Neuronal stem cell (in vitro differentiated cells): Measurements from ENCODE around the gene FGFR3.

ENCODE experiments used
- DNase-seq: peaks from one replicate; pipeline ENCODE4 v3.0.0-alpha.2; 2013; ENCODE audit warnings: low spot score
- H2AFZ ChIP-seq: one replicate; pipeline ENCODE4 v1.6.1; 2013; ENCODE audit warnings: mild to moderate bottlenecking, low read length, inconsistent platforms
- H2AK5ac ChIP-seq: 2 replicates; pipeline ENCODE4 v1.6.1; 2013; ENCODE audit warnings: low read depth, mild to moderate bottlenecking, inconsistent platforms, low read length, moderate library complexity, mixed read lengths
- H2BK120ac ChIP-seq: 2 replicates; pipeline ENCODE4 v1.6.1; 2013; ENCODE audit warnings: low read depth, mild to moderate bottlenecking, inconsistent platforms, low read length, moderate library complexity, mixed read lengths
- H2BK12ac ChIP-seq: one replicate; pipeline ENCODE4 v1.6.1; 2013; ENCODE audit warnings: low read length, inconsistent platforms
- H2BK15ac ChIP-seq: 2 replicates; pipeline ENCODE4 v1.6.1; 2013; ENCODE audit warnings: mild to moderate bottlenecking, low read length, inconsistent platforms, mixed read lengths
- H2BK5ac ChIP-seq: one replicate; pipeline ENCODE4 v1.6.1; 2013; ENCODE audit warnings: inconsistent platforms, mild to moderate bottlenecking, low read length, moderate library complexity
- H3K14ac ChIP-seq: one replicate; pipeline ENCODE4 v1.6.1; 2013; ENCODE audit warnings: low read length, inconsistent platforms
- H3K18ac ChIP-seq: 2 replicates; pipeline ENCODE4 v1.6.1; 2013; ENCODE audit warnings: low read length, inconsistent platforms
- H3K23ac ChIP-seq: 2 replicates; pipeline ENCODE4 v1.6.1; 2013; ENCODE audit warnings: low read depth, mild to moderate bottlenecking, mixed read lengths, low read length, inconsistent platforms; ENCODE audit not compliant: poor library complexity
- H3K27ac ChIP-seq: replicated peaks from 3 replicates; pipeline ENCODE4 v1.5.1; 2013; ENCODE audit warnings: low read length, inconsistent platforms
- H3K27me3 ChIP-seq, 3 experiments: 2 replicates each; pipeline ENCODE4 v1.6.1; 2013; ENCODE audit warnings: low read length in 3 of 3, mild to moderate bottlenecking in 2 of 3, inconsistent platforms in 1 of 3, low read depth in 1 of 3, mixed read lengths in 1 of 3, moderate library complexity in 1 of 3; ENCODE audit not compliant: control insufficient read depth in 3 of 3, insufficient read depth in 3 of 3
- H3K36me3 ChIP-seq, 2 donors: replicated peaks in 1 of 2; 2 replicates each; pipeline ENCODE4 v1.6.1; 2013; ENCODE audit warnings: low read length in 2 of 2; ENCODE audit not compliant: control insufficient read depth in 2 of 2, insufficient read depth in 2 of 2
- H3K4ac ChIP-seq: 2 replicates; pipeline ENCODE4 v1.6.1; 2013; ENCODE audit warnings: inconsistent platforms, mild to moderate bottlenecking, low read length, moderate library complexity
- H3K4me1 ChIP-seq, 2 donors: 1 replicate in 1 of 2; 2 replicates in 1 of 2; pipeline ENCODE4 v1.6.1; 2013; ENCODE audit warnings: low read length in 2 of 2, low read depth in 1 of 2; ENCODE audit not compliant: control insufficient read depth in 2 of 2, insufficient read depth in 1 of 2
- H3K4me2 ChIP-seq: one replicate; pipeline ENCODE4 v1.6.1; 2013; ENCODE audit warnings: mild to moderate bottlenecking, low read length, inconsistent platforms; ENCODE audit not compliant: insufficient read depth, poor library complexity, severe bottlenecking
- H3K4me3 ChIP-seq, 2 donors: 2 replicates each; pipeline ENCODE4 v1.5.1; 2013; ENCODE audit warnings: low read length in 2 of 2, mild to moderate bottlenecking in 2 of 2, inconsistent platforms in 1 of 2, moderate library complexity in 1 of 2
- H3K79me1 ChIP-seq: one replicate; pipeline ENCODE4 v1.6.1; 2013; ENCODE audit warnings: low read depth, mild to moderate bottlenecking, inconsistent platforms, low read length, moderate library complexity
- H3K9ac ChIP-seq: one replicate; pipeline ENCODE4 v1.6.1; 2013; ENCODE audit warnings: mild to moderate bottlenecking, low read depth, low read length, inconsistent platforms; ENCODE audit not compliant: poor library complexity
- H3K9me3 ChIP-seq, 2 donors: replicated peaks in 1 of 2; 2 replicates each; pipeline versions ENCODE3 to v1.6.1; 2013; ENCODE audit warnings: low read length in 2 of 2, mild to moderate bottlenecking in 2 of 2, inconsistent platforms in 1 of 2, low read depth in 1 of 2, mixed read lengths in 1 of 2, moderate library complexity in 1 of 2; ENCODE audit not compliant: control insufficient read depth in 2 of 2, insufficient read depth in 1 of 2
- H4K8ac ChIP-seq: one replicate; pipeline ENCODE4 v1.6.1; 2013; ENCODE audit warnings: low read depth, mild to moderate bottlenecking, inconsistent platforms, low read length, moderate library complexity
- H4K91ac ChIP-seq: one replicate; pipeline ENCODE4 v1.6.1; 2013; ENCODE audit warnings: low read length, low read depth, mild to moderate bottlenecking, inconsistent platforms; ENCODE audit not compliant: poor library complexity
- WGBS, 2 donors: extraction: QIAGEN DNeasy Blood & Tissue Kit; methylation state at CpG; one replicate each; pipeline ENCODE4 v1.1.7; 2013; ENCODE audit warnings: missing lambda C conversion rate in 2 of 2, mixed read lengths in 1 of 2; ENCODE audit not compliant: insufficient read length in 2 of 2, insufficient replicate concordance in 1 of 2; ENCODE audit errors: extremely low coverage in 2 of 2; 5-methylcytosine and 5-hydroxymethylcytosine counted together

Gene FGFR3

DNA sequence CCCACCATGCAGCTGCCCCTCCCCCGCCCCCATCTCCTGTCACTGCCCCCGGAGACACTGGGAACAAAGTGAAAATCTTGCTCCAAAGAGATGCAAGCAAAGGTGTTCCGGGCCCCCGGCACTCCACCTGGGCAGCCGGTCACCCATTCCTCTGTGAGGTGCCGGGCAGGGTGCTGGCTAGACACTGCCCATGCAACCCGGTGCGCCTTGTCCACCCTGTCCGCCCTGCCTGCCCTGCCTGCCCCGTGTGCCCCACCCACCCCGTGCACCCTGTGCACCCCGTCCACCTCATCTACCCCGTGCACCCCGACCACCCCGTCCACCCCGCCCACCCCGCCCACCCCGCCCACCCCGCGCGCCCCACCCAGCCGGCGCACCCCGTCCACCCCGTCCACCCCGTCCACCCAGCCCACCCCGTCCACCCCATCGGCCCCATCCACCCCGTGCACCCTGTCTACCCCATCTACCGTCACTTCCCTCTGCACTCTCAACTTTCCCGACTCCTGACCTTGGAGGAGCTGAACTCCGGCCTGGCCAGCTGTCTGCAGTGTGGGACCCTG lies 31.9 kb upstream of the FGFR3 start:
- no peak overlapping the region for H3K4ac ChIP-seq
- no peak for DNase-seq
- H2BK120ac ChIP-seq, result no peak overlapping the region
- peak overlapping the region; percentile 73 for H2AFZ ChIP-seq
- peaks cover 0 to 35% (median 29%) of the 10 kb centered on the region in 3 experiments for H3K27me3 ChIP-seq
- H3K4me2 ChIP-seq, result no peak overlapping the region
- no peak overlapping the region for H3K27ac ChIP-seq
- H2BK5ac ChIP-seq, result peak overlapping the region; percentile 60
- no peak overlapping the region for H2BK12ac ChIP-seq
- H3K36me3 ChIP-seq, result no peaks in the 10 kb centered on the region
- H4K91ac ChIP-seq, result no peak overlapping the region
- H3K23ac ChIP-seq, result no peak overlapping the region
- peaks cover 26 to 54% of the 10 kb centered on the region in 2 donors for H3K4me1 ChIP-seq
- peaks cover 2% of the 10 kb centered on the region for H3K79me1 ChIP-seq
- WGBS, 2 donors, result no CpG with 5 or more reads among the region's 32 CpGs
- H2AK5ac ChIP-seq, result peak overlapping the region; percentile 60
- H2BK15ac ChIP-seq, result no peak overlapping the region
- no peak overlapping the region for H3K4me3 ChIP-seq
- no peak overlapping the region for H3K9ac ChIP-seq
- peak overlapping the region; percentile 57 for H3K18ac ChIP-seq
- no peaks in the 10 kb centered on the region for H3K9me3 ChIP-seq
- peak overlapping the region; percentile 14 for H3K14ac ChIP-seq
- no peak overlapping the region for H4K8ac ChIP-seq

DNA sequence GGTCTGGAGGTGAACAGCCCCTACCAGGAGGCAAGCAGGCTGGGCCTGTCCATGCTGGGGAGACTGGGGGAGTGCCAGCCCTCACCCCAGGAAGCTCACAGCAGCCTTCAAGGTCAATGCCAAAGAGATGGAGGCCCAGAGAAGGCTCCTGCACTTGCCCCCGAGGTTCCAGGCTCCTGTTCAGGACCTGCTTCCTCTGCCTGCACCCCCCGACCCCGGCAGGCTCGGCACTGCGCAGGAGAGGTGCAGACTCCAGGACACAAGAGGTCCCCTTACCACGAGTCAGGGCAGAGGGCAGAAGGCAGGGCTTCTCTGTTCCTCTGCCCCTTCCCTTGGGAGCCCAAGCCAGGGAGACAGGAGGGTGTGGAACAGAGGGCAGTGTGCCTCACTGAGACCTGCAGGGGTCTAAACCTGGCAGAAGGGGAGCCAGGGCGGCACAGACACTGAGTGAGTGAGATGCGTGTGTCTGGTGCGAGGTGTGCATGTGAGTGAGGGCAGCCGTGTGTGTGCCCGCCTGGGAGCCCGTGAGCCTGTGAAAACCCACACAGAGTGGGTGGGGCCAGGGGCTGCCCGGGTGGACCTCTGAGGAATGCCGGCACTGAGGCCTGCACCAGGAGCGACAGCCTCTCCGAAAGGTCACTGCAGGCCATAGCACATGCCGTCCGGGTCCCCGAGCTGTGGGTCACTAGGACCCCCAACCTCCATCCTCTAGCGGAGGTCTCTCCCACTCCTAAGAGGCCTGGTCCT lies 30.7 kb upstream of the FGFR3 start:
- WGBS, 2 donors, result no CpG with 5 or more reads among the region's 20 CpGs
- Histone ChIP-seq H3K4me1 (peaks cover 31 to 55% of the 10 kb centered on the region in 2 donors), H2BK120ac (no peak overlapping the region)

DNA sequence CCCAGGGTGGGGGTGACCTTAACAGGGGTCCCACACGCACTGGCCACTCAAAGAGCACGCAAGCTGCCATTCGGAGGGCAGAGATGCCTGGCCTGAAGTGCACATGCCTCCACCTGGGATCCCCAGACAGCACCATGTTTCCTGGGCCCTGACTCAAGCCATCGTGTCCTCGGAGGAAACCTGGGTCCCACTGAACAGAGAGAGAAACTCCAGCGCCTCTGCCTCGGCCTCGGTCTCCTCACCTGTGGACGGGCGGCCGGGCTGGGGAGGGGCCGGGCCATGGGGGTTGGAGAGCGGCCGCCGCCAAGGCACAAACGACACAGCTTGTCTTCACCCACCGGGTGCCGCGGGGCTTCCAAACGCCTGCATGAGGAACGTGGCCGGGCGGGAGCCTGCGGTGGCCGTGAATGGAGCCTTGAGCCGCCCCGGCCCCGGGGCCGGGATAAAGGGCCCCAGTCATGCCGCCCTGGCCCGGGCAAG lies 30.0 kb upstream of the FGFR3 start:
- WGBS, 2 donors, result no CpG with 5 or more reads among the region's 31 CpGs
- peak overlapping the region; percentile 76 for H3K18ac ChIP-seq
- no peak overlapping the region for H3K4me2 ChIP-seq
- H3K27ac ChIP-seq, result no peak overlapping the region
- H3K4me1 ChIP-seq, result peaks cover 30 to 54% of the 10 kb centered on the region in 2 donors
- no peak overlapping the region for H4K91ac ChIP-seq
- H3K9me3 ChIP-seq, result no peaks in the 10 kb centered on the region
- H2BK120ac ChIP-seq, result no peak overlapping the region
- no peak overlapping the region for H2BK5ac ChIP-seq
- H2BK15ac ChIP-seq, result no peak overlapping the region
- no peak overlapping the region for H4K8ac ChIP-seq
- peaks cover 0 to 37% (median 32%) of the 10 kb centered on the region in 3 experiments for H3K27me3 ChIP-seq
- H2BK12ac ChIP-seq, result no peak overlapping the region
- peak overlapping the region; percentile 66 for H3K4ac ChIP-seq
- H2AK5ac ChIP-seq, result peak overlapping the region; percentile 63
- peak overlapping the region; percentile 35 for H2AFZ ChIP-seq
- no peak for DNase-seq
- H3K23ac ChIP-seq, result no peak overlapping the region
- no peaks in the 10 kb centered on the region for H3K36me3 ChIP-seq
- no peak overlapping the region for H3K9ac ChIP-seq
- no peak overlapping the region for H3K4me3 ChIP-seq
- peak overlapping the region; percentile 38 for H3K14ac ChIP-seq
- H3K79me1 ChIP-seq, result peaks cover 2% of the 10 kb centered on the region

More for the DNA sequence above, 30.7 kb upstream of the FGFR3 start:
- H2BK12ac ChIP-seq, result peak overlapping the region; percentile 90
- H3K79me1 ChIP-seq, result peaks cover 2% of the 10 kb centered on the region
- no peak overlapping the region for H2BK15ac ChIP-seq
- H3K14ac ChIP-seq, result peak overlapping the region; percentile 98
- H3K27ac ChIP-seq, result no peak overlapping the region
- peak overlapping the region; percentile 77 for H3K9ac ChIP-seq
- DNase-seq, result no peak
- no peak overlapping the region for H2BK5ac ChIP-seq
- H4K91ac ChIP-seq, result no peak overlapping the region
- no peak overlapping the region for H4K8ac ChIP-seq
- no peaks in the 10 kb centered on the region for H3K9me3 ChIP-seq
- no peaks in the 10 kb centered on the region for H3K36me3 ChIP-seq
- H3K23ac ChIP-seq, result peak overlapping the region; percentile 89
- peak overlapping the region; percentile 88 for H2AK5ac ChIP-seq
- no peak overlapping the region for H2AFZ ChIP-seq
- H3K4me2 ChIP-seq, result no peak overlapping the region
- H3K18ac ChIP-seq, result peak overlapping the region; percentile 83
- H3K4me3 ChIP-seq, result no peak overlapping the region
- H3K27me3 ChIP-seq, result peaks cover 0 to 37% (median 31%) of the 10 kb centered on the region in 3 experiments
- H3K4ac ChIP-seq, result peak overlapping the region; percentile 66

DNA sequence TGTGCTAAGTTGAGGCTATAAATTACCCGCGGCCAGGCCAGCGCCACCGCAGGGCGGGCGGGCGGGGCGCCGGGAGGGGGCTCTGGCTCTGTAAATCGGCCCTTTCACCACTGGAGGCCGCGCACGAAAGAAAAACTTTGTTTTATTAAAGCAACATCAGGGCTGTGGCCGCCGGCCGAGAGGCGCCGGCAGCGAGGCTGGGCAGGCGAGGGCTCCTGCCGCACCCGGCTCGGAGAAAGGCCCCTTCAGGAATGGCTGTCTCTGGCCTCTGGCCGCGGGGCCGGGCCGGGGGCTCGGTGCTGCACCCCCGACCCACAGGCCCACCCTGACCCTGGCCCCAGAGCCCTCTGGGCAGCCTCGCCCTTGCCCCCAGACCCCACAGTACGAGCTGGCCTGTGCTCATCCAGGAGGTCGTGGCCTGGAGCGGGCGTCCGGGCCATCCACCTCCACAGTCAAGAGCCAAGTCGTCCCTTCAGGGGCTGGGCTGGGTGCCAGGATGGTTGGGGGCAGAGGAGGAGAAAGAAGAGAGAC lies 29.5 kb upstream of the FGFR3 start:
- DNase-seq, result no peak
- H3K23ac ChIP-seq, result peak overlapping the region; percentile 95
- H2BK15ac ChIP-seq, result no peak overlapping the region
- no peaks in the 10 kb centered on the region for H3K9me3 ChIP-seq
- peak overlapping the region; percentile 23 for H3K18ac ChIP-seq
- H3K79me1 ChIP-seq, result peaks cover 2% of the 10 kb centered on the region
- H3K4me3 ChIP-seq, result no peak overlapping the region
- H2BK120ac ChIP-seq, result no peak overlapping the region
- no peak overlapping the region for H3K4ac ChIP-seq
- H3K4me2 ChIP-seq, result no peak overlapping the region
- no peaks in the 10 kb centered on the region for H3K36me3 ChIP-seq
- H3K27me3 ChIP-seq, result peaks cover 0 to 42% (median 37%) of the 10 kb centered on the region in 3 experiments
- no CpG with 5 or more reads among the region's 36 CpGs for WGBS, 2 donors
- no peak overlapping the region for H4K8ac ChIP-seq
- no peak overlapping the region for H2AK5ac ChIP-seq
- no peak overlapping the region for H3K27ac ChIP-seq
- peaks cover 35 to 54% of the 10 kb centered on the region in 2 donors for H3K4me1 ChIP-seq
- peak overlapping the region; percentile 73 for H2AFZ ChIP-seq
- H3K14ac ChIP-seq, result no peak overlapping the region
- H4K91ac ChIP-seq, result no peak overlapping the region
- H2BK12ac ChIP-seq, result no peak overlapping the region
- H3K9ac ChIP-seq, result no peak overlapping the region
- no peak overlapping the region for H2BK5ac ChIP-seq
